H1 (cell line): ENCODE data around the gene NUBP2. TPM values are rescaled to one million over a fixed set of nuclear protein-coding genes. Genes with fewer than 3 reads are reported as not detected.

Experiments used
- CHD7 ChIP-seq: fragments of 300-600 bp; sonication (generic); IDR thresholded peaks from 2 replicates; pipeline ENCODE4 v1.7.1; 2012; ENCODE audit warnings: low read length, moderate library complexity, mild to moderate bottlenecking, inconsistent platforms; ENCODE audit not compliant: insufficient replicate concordance
- CTCF ChIP-seq, 3 experiments: IDR thresholded peaks; 1 replicate in 2 of 3; 2 replicates in 1 of 3; pipeline versions ENCODE4 v1.5.1 to v1.6.1; 2011; ENCODE audit warnings: low read length in 3 of 3, mild to moderate bottlenecking in 3 of 3, inconsistent platforms in 2 of 3, low read depth in 1 of 3, moderate library complexity in 1 of 3; ENCODE audit not compliant: insufficient read depth in 1 of 3; ENCODE audit errors: control extremely low read depth in 1 of 3
- GTF2F1 ChIP-seq: IDR thresholded peaks from 2 replicates; pipeline ENCODE4 v1.6.1; 2012; ENCODE audit warnings: low read depth, low read length, improper control_type of control experiment, borderline replicate concordance
- KDM5A ChIP-seq: fragments of 200-600 bp; IDR thresholded peaks from 2 replicates; pipeline ENCODE4 v1.7.1; 2012; ENCODE audit warnings: mild to moderate bottlenecking, low read length, inconsistent platforms, mixed read lengths
- NANOG ChIP-seq: IDR thresholded peaks from 2 replicates; pipeline ENCODE4 v1.6.1; 2011; ENCODE audit warnings: low read length, low read depth, mild to moderate bottlenecking, inconsistent platforms; ENCODE audit not compliant: insufficient read depth, poor library complexity, severe bottlenecking
- polyA plus RNA-seq, 7 experiments: library from polyadenylated mRNA; depleted of rRNA in 3 of 7; stranded (reverse) in 5 of 7; unstranded in 2 of 7; fragments of >200 nt in 5 of 7; fragments of 200-250 nt in 2 of 7; gene quantifications; 1 replicate in 5 of 7; 2 replicates in 1 of 7; 4 replicates in 1 of 7; pipeline versions ENCODE4 v1.2.1 to v1.2.3, GENCODE V29; 2011 to 2013; ENCODE audit warnings: missing spikeins in 2 of 7, mixed read lengths in 2 of 7
- total RNA-seq: library from RNA; stranded (reverse); fragmentation: NEBNext Ultra II Directional; extraction: Animal tissue kit (Norgen Biotek cat#: 25700); gene quantifications from 2 replicates; pipeline ENCODE4 v1.2.1, GENCODE V29; 2021

The NUBP2 gene
- total and polyA plus RNA-seq, 2 of the 8 experiments (the other 6 are each of a cell fraction or from before 2014, with no cell fraction given): 70.3 to 96.9 TPM

GRCh38 chr16:1743376-1744337, 39.1 kb upstream of the NUBP2 start (continued):
- TF ChIP-seq CHD7: no peak
- TF ChIP-seq GTF2F1: no peak
- no peak for TF ChIP-seq KDM5A
- TF ChIP-seq NANOG: no peak
- TF ChIP-seq CTCF (IDR thresholded peaks at IDR 0.05; ENCODE audit: control extremely low read depth in 1 of 3, insufficient read depth in 1 of 3, low read depth in 1 of 3, low read length in 3 of 3): no peak
